HG03439 (cell line): ENCODE measurements around the gene MPDU1.
A peak's percentile ranks its signal among the peaks of the same experiment; 100 is the strongest.
"Not testable (repeated sequence)": the region's sequence is repeated elsewhere in the genome, so short reads cannot be mapped to it uniquely, and the experiment has no call there.

Experiments used
- ATAC-seq: cut with Tn5 transposase; IDR thresholded peaks from one replicate; pipeline ENCODE4 v1.9.1; 2021; ENCODE audit warnings: mild to moderate bottlenecking, moderate library complexity; ENCODE audit not compliant: unreplicated experiment

The MPDU1 gene

GRCh38 chr17:7613769-7614424 is 30.2 kb downstream of the MPDU1 start:
- peak; percentile 2 for ATAC-seq

DNA sequence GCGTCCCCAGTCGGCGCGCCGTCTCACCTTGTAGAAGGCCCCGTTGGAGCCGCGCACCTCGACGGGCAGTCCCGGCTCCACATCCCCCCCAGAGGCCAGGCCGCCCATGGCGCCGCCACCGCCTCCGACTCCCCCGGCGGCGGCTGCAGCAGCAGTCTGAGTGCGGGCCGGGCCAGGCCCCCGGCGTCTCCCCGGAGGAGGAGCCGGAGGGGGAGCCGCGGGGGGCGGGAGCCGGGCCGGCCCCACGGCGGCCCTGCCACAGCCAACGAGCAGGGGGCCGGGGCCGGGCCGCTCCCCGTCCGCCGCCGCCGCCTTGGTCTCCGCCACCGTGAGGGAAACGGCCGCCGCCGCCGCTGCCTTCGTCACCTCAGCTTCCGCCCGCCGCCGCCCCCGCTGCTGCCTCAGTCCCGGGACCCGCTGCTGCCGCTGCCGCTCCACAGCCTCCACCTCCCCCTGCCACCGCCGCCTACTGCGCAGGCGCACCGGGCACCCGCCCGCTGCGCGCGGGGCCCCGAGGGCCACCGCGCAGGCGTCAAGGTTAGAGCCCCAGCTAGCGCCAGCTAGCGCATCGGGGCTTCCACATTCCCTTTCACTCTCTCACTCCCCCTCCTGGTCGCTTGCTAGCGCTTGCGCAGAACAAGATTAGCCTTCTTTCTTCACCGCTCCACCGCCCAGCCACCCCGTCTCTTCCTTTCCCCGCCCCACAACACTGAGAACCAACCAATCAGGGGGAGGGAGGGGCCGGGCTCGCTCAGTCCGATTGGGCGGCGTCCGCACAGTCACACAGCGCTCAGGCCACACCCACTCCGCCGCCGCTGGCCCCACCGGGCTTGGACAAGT is 31.0 kb downstream of the MPDU1 start, which contains the start of gene FXR2:
Gene FXR2 (minus strand): TSS at position 473 of the 840 bp plus-strand sequence. CDS start 365 bp downstream, at position 108.
- ATAC-seq, result peak; percentile 92

GRCh38 chr17:7615265-7615747 is 31.7 kb downstream of the MPDU1 start:
- no peak for ATAC-seq

- ATAC-seq, result no peak
Observed at GRCh38 chr17:7618608-7619007, 35.0 kb downstream of the MPDU1 start.

GRCh38 chr17:7620835-7621234 is 37.2 kb downstream of the MPDU1 start:
- ATAC-seq, result no peak

DNA sequence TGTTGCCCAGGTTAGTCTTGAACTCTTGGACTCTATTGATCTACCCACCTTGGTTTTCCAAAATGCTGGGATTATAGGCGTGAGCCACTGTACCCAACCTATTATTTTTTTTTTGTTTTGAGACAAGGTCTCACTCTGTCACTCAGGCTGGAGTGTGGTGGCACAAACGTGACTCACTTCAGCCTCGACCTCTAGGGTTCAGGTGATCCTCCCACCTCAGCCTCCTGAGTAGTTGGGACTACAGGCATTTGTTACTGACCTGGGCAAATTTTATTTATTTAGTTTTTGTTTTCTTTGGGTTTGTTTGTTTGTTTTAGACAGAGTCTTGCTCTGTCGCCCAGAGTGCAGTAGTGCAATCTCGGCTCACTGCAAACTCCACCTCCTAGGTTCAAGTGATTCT is 40.0 kb downstream of the MPDU1 start:
- ATAC-seq, result no peak

DNA sequence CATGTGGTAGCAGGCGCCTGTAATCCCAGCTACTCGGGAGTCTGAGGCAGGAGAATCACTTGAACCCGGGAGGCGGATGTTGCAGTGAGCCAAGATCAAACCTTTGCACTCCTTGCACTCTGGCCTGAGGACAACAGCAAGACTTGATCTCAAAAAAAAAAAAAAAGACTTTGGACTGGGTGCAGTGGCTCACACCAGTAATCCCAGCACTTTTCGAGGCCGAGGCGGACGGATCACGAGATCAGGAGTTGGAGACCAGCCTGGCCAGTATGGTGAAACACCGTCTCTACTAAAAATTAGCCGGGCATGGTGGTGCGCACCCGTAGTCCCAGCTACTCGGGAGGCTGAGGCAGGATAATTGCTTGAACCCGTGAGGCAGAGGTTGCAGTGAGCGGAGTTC is 42.1 kb downstream of the MPDU1 start:
- not testable (repeated sequence) for ATAC-seq

DNA sequence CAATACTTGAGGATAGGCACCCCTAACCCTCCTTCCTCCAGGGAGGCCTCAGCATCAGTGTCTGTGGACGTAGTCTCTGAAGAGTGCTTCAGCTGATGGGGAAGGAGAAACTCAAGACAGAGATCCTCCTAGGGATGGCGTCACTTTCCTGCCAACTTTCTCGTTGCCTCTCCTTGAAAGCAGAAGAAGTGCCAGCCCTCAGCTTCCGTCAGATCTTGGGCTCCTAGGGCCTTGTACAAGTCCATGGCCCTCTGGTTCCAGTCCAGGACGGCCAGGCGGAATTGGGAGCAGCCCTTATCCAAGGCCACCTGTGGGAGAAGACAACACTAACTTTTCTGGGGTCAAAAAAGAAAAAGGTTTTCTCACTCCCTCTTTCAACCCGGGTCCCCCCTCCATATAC is 42.7 kb downstream of the MPDU1 start:
- ATAC-seq, result no peak

DNA sequence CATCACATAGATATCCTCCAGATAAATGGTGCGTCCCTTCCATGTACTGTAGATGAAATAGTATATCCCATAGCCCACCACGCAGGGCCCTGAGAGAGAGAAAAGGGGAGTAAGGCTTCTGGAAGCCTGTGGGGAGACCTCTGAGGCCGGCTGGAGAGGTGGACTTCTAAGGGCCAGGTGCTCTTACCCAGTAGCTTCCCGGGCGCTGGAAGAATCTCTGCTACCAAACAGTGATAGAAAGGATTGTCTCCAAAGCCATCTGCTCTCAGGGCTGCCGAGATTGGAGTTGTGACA is 43.3 kb downstream of the MPDU1 start:
- no peak for ATAC-seq

GRCh38 chr17:7627250-7628121 is 43.8 kb downstream of the MPDU1 start, which contains the start of gene SAT2:
Gene SAT2, minus strand, starts transcription at chr17:7627821. Its CDS starts 186 bp downstream, at chr17:7627635.
- ATAC-seq, result peak; percentile 76

GRCh38 chr17:7629939-7630571 is 46.4 kb downstream of the MPDU1 start, which contains the start of gene SHBG:
Gene SHBG, plus strand, starts transcription at chr17:7630135. Its CDS starts 38 bp downstream, at chr17:7630173.
- no peak for ATAC-seq

GRCh38 chr17:7631398-7632380 is 48.0 kb downstream of the MPDU1 start:
- no peak for ATAC-seq

DNA sequence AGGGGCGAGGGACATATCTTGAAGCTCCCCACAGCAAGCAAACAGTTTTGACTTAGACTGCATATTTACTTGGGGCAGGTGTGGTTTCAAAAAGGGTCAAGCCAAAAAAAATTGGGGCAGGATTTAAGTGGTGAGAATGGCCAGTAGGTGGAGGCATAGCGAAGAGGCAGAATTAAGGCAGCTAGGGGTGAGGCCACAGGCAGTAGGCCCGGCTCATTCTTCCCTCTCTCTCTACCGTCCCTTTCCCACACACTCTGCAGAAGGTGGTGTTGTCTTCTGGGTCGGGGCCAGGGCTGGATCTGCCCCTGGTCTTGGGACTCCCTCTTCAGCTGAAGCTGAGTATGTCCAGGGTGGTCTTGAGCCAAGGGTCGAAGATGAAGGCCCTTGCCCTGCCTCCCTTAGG is 48.8 kb downstream of the MPDU1 start:
- ATAC-seq, result no peak

- no peak for ATAC-seq
Observed at GRCh38 chr17:7633093-7633492, 49.4 kb downstream of the MPDU1 start.

- ATAC-seq, result no peak
Observed at GRCh38 chr17:7634384-7634783, 50.7 kb downstream of the MPDU1 start.

DNA sequence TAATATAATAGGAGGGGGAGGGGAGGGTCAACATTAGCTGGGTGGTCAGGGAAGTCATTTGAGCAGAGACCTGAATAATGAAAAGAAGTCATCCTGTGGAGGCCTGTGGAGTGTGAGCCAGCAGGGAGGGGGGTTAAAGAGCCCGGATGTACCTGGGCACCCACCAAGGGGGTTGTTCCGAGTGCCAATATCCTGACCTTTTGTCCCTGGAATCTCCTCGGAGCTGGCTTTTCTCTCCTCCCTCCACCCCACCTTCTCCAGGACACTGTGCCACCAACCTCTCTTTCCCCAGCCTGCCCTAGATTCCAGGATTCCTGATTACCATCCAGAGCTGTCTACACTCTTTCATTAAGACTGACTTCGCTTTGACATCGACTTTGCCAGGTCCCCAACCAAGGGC is 52.5 kb downstream of the MPDU1 start:
- ATAC-seq, result no peak
